HCEC 1CT (cell line): ENCODE data around the gene PLD5.

ENCODE experiments used
- DNase-seq: peaks from one replicate; pipeline ENCODE4 v3.0.0-alpha.2; 2017

The PLD5 gene

GRCh38 chr1:242033447-242033846 is 491.1 kb downstream of the PLD5 start:
- DNase-seq, result no peak
